HuH-7 (cell line): ENCODE data around the gene PISD.
A peak's percentile ranks its signal among the peaks of the same experiment; 100 is the strongest.
"Not testable (repeated sequence)": the region's sequence is repeated elsewhere in the genome, so short reads cannot be mapped to it uniquely, and the experiment has no call there.

Source experiments
- DNase-seq: peaks from one replicate; pipeline ENCODE4 v3.0.0; 2011; ENCODE audit warnings: low spot score

The PISD gene

GRCh38 chr22:31661851-31662667 is at the start of gene PISD:
TSS of gene PISD (minus strand) at chr22:31662215. CDS start at chr22:31662208, 7 bp downstream.
- DNase-seq = peak; percentile 95

DNA sequence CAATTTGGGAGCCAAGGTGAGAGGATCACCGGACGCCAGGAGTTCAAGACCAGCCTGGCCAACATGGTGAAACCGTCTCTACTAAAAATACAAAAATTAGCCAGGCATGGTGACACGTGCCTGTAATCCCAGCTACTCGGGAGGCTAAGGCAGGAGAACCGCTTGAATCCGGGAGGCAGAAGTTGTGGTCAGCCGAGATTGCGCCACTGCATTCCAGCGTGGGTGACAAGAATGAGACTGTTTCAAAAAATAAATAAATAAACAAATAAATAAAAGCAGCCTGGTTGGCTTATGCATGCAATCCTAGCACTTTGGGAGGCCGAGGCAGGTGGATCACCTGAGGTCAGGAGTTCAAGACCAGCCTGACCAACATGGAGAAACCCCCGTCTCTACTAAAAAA is 49.2 kb upstream of the PISD start:
- DNase-seq = not testable (repeated sequence)

DNA sequence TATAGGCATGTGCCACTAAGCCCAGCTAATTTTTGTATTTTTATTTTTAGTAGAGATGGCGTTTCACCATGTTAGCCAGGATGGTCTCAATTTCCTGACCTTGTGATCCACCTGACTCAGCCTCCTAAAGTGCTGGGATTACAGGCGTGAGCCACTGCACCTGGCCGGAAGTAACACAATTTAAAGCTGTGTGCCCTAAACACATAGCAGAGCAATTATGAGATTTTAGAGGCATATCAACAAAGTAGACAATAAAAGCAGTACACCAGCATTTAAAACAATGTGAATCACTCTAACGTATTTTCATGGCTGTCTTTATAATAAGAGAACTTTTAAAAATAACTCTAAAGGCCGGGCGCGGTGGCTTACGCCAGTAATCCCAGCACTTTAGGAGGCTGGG is 45.5 kb upstream of the PISD start:
- no peak for DNase-seq

GRCh38 chr22:31695423-31695822 is 33.4 kb upstream of the PISD start:
- peak; percentile 11 for DNase-seq

GRCh38 chr22:31694046-31694445 is 32.0 kb upstream of the PISD start:
- DNase-seq = not testable (repeated sequence)

GRCh38 chr22:31692186-31692886 is 30.3 kb upstream of the PISD start:
- DNase-seq = no peak

GRCh38 chr22:31691408-31691807 is 29.4 kb upstream of the PISD start:
- DNase-seq = no peak

GRCh38 chr22:31683181-31684105 is 21.4 kb upstream of the PISD start:
- no peak for DNase-seq

GRCh38 chr22:31682751-31683150 is 20.7 kb upstream of the PISD start:
- no peak for DNase-seq

DNA sequence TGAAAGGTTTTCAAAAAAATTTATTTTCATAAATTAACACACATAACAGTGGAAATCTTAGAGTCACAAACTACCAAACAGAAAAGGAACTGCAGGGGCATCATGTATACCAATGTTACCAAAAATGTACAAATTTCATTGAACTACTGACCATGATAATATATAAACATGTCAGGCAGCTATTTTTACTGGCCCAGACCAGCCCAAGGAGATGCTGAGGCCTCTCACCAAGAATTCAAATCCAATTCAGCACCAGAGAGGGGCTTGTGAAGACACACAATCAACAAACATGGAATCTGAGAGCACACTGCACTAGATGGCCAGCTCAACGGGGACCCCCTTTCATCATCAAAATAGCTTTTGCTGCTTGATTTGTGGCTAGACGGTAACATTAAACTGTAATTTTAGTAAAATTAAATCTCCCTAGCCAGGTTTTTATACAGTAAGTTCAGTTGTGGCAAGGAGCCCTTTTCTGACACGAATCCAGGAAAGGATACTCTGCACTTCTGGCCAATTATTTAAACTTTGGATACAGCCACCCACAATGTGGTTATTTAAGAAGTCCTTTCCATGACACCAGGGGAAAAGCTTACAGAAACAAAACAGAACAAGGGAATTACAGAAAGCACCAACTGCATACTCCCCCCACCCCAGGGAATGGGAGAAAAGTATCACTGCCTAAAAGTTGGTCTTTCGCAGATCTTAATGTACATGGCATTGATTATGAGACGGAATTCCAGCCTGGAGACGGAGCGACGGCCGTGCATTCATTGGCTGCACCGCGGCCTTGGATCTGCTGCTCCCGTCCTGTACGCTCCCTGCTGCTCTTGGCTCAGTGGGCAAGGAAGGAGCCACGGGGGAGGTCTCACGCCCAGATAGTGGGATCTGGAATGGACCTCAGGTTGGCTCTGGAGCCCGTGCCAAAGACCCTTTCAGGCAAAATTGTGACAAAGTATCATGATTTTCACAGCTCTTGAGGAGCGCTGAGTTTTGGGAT is 19.6 kb upstream of the PISD start:
- no peak for DNase-seq

GRCh38 chr22:31680861-31681341 is 18.9 kb upstream of the PISD start:
- no peak for DNase-seq

GRCh38 chr22:31678748-31679147 is 16.7 kb upstream of the PISD start:
- DNase-seq = no peak

DNA sequence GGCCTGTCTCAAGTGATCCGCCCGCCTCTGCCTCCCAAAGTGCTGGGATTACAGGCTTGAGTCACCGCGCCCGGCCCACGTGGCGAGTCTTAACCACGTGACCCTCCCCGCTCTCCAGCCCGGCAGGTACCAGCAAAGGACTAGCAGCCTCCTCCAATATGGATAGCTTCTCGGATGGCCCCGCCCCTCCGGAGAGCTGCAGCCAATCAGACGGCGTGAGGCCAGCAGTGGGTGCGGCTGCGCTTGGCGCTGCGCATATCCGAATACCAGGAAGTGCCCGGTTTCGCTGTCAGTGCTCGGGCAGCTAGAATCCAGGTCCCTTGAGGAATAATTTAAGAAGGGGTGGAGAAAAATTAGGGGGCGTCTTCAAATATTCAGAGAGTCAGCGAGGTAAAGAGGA is 14.7 kb upstream of the PISD start:
- DNase-seq = no peak

DNA sequence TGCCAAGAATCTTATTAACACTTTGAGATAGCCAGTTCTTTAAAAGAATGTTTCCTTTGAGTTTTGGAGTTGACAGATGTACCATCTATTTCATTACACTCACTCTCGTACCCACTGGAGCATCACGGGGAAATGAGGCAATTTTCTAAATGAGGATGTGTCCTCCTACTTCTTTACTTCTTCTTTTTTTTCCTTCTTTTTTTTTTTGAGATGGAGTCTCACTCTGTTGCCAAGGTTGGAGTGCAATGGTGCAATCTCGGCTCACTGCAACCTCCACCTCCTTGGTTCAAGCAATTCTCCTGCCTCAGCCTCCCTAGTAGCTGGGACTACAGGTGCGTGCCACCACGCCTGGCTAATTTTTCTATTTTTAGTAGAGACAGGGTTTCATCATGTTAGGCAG is 12.2 kb upstream of the PISD start:
- not testable (repeated sequence) for DNase-seq

DNA sequence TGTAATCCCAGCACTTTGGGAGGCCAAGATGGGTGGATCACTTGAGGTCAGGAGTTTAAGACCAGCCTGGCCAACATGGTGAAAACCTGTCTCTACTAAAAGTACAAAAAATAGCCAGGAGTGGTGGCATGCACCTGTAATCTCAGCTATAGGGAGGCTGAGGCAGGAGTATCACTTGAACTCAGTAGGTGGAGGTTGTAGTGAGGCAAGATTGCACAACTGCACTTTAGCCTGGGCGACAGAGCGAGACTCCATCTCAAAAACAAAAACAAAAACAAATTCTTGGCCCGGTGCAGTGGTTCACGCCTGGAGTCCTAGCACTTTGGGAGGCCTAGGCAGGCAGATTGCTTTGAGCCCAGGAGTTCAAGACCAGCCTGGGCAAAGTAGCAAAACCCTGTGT is 6.8 kb upstream of the PISD start:
- DNase-seq = not testable (repeated sequence)

- no peak for DNase-seq
These were observed 638 bp upstream of the PISD start for GRCh38 chr22:31662668-31663037.

- not testable (repeated sequence) for DNase-seq
These were observed 1.1 kb downstream of the PISD start for GRCh38 chr22:31660860-31661341.

- DNase-seq = no peak
These were observed 2.8 kb downstream of the PISD start for GRCh38 chr22:31659246-31659645.

DNA sequence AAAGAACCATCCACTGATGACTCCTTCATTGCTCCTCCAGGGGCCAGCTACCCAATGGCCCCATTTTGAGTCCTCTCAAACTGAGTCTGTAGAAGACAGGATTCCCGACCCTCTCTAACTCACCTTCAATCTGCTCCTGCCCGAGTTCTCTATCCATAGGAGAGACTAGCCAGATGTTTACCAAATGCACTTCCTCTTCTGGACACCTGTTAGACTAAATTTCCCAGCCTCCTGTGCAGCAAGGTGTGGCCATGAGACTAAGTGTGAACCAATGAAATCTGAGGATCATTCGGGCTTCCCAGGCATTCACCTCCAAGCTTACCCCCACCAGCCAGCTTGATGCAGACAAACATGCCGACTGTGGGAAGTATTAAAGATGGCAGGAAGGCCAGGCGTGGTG is 7.6 kb downstream of the PISD start:
- no peak for DNase-seq

- DNase-seq = no peak
These were observed 8.1 kb downstream of the PISD start for GRCh38 chr22:31653944-31654343.
